Right lobe of liver (tissue), 6 donors: ENCODE measurements around the gene DYNLRB1. TPM values are rescaled to one million over a fixed set of nuclear protein-coding genes. Genes with fewer than 3 reads are reported as not detected.
A peak's percentile ranks its signal among the peaks of the same experiment; 100 is the strongest.

Experiments used
- ATAC-seq, 4 donors: fragments of 200-7000 bp; cut with Tn5 transposase; one replicate each; pipeline ENCODE4 v1.9.1; 2020; ENCODE audit warnings: mild to moderate bottlenecking in 4 of 4, moderate library complexity in 4 of 4
- DNase-seq, 3 donors: peaks; one replicate each; pipeline ENCODE4 v3.0.0-alpha.2; 2020
- H3K27ac ChIP-seq, 3 donors: fragments of 200-600 bp; one replicate each; pipeline ENCODE4 v1.8.0; 2022
- H3K27me3 ChIP-seq, 2 donors: fragments of 200-600 bp; one replicate each; pipeline ENCODE4 v1.8.0; 2022
- H3K36me3 ChIP-seq, 4 donors: fragments of 200-600 bp; sonication (generic) in 1 of 4; one replicate each; pipeline versions ENCODE4 v1.5.1 to v1.8.0; 2017 to 2022; ENCODE audit warnings: control low read depth in 1 of 4
- H3K4me1 ChIP-seq, 4 donors: fragments of 200-600 bp; sonication (generic) in 1 of 4; one replicate each; pipeline versions ENCODE4 v1.5.1 to v1.8.0; 2017 to 2022; ENCODE audit warnings: control low read depth in 1 of 4
- H3K4me3 ChIP-seq, 3 donors: fragments of 200-600 bp; one replicate each; pipeline ENCODE4 v1.8.0; 2022
- H3K9me3 ChIP-seq, 4 donors: fragments of 200-600 bp; sonication (generic) in 1 of 4; one replicate each; pipeline versions ENCODE4 v1.5.1 to v1.8.0; 2017 to 2022; ENCODE audit warnings: control low read depth in 1 of 4
- POLR2A ChIP-seq: fragments of 450-650 bp; IDR thresholded peaks from one replicate; pipeline ENCODE4 v1.6.1; 2017; ENCODE audit warnings: antibody characterized with exemption, mild to moderate bottlenecking
- WGBS: methylation state at CpG from one replicate; pipeline ENCODE4 v1.1.6; 2018; ENCODE audit warnings: low coverage, low lambda C conversion rate; ENCODE audit not compliant: insufficient coverage; ENCODE audit errors: missing lambda C conversion rate; 5-methylcytosine and 5-hydroxymethylcytosine counted together
- intact Hi-C, 2 donors: fragments of 100-400 bp; cut with DNase I; formaldehyde crosslinking; loops; one replicate each; pipeline versions ENCODE4 v1.11.2 to v1.14.1; 2022
- total RNA-seq, 6 experiments: library from RNA; depleted of rRNA in 2 of 6; stranded (reverse); fragments of >200 nt in 2 of 6; fragmentation: NEBNext Ultra II Directional in 3 of 6; extraction: Animal tissue kit (Norgen Biotek cat#: 25700) in 3 of 6; gene quantifications; one replicate each; pipeline versions ENCODE4 v1.1.0 to v1.2.4, GENCODE V29; 2016 to 2023
- TF ChIP-seq, protein P1 (sequence below), 4 donors: fragments of 200-600 bp in 3 of 4; fragments of 450-650 bp in 1 of 4; IDR thresholded peaks; one replicate each; pipeline versions ENCODE4 v1.5.1 to v1.8.0; 2016 to 2022; ENCODE audit warnings: antibody characterized with exemption in 4 of 4, mild to moderate bottlenecking in 2 of 4
- donor health status: DM: no; HTN: yes; CAD: no.
- donor health status: DM: no; HTN: no; CAD: no.
- donor health status: DM: no; HTN: no; CAD: no.
- donor health status: DM: no; HTN: yes; CAD: no.
- donor health status: DM: no; HTN: yes; CAD: no.

The DYNLRB1 gene
- total RNA-seq, 6 experiments from 2014 or later = 34.8 to 84.3 (median 42.7) TPM

DNA sequence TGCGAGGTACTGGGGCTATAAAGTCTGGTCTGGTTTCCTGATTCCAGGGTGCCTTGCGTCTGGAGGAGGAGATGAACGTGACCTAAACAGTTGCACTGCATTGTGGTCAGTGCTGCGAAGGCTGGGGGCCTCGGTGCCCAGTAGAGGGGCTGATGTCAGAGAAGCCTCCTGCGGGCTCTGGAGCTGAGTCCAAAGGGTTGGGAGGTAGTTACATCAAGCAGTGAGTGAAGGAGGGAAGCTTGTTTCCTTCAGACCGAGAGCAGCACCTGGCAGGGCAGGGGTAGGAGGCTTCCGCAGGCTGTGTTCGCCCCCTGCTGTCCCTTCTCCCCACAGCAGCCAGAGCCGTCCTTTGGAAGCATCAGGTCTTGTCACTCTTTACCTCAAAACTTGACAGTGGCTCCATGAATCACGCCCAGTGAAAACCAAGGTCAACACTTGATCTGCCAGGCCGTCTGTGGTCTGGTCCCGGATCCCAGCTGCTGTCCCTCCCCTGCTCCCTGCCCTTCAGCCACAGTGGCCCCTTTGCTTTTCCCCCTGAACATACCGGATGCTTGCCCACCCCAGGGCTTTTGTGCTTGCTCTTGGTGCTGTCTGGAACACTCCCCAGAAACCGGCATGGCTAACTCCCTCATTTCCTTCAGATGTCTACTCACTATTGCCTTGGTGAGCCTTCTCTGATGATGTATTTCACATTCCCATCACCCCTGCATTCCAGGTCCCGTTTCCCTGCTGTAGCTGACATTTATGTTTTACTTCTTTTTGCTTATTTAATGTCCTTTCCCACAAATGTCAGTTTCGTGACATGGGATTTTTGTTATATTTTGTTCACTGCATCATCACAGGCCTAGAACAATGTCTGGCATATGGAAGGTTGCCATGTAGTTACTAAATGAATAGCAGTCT lies 7.0 kb downstream of the DYNLRB1 start:
- DNase-seq = no peak
- Histone ChIP-seq H3K4me1 (peaks cover 0 to 15% (median 6%) of the 10 kb centered on the region in 4 donors), H3K27ac (no peak overlapping the region), H3K36me3 (peaks cover 0 to 19% (median 8%) of the 10 kb centered on the region in 4 donors), H3K4me3 (no peak overlapping the region), H3K27me3 (no peaks in the 10 kb centered on the region), H3K9me3 (no peaks in the 10 kb centered on the region)
- 45% methylated on average over 6 of the region's 17 CpGs for WGBS
- peak; percentile 17 to 69 (median 55) for ATAC-seq
- TF ChIP-seq, protein P1, sequence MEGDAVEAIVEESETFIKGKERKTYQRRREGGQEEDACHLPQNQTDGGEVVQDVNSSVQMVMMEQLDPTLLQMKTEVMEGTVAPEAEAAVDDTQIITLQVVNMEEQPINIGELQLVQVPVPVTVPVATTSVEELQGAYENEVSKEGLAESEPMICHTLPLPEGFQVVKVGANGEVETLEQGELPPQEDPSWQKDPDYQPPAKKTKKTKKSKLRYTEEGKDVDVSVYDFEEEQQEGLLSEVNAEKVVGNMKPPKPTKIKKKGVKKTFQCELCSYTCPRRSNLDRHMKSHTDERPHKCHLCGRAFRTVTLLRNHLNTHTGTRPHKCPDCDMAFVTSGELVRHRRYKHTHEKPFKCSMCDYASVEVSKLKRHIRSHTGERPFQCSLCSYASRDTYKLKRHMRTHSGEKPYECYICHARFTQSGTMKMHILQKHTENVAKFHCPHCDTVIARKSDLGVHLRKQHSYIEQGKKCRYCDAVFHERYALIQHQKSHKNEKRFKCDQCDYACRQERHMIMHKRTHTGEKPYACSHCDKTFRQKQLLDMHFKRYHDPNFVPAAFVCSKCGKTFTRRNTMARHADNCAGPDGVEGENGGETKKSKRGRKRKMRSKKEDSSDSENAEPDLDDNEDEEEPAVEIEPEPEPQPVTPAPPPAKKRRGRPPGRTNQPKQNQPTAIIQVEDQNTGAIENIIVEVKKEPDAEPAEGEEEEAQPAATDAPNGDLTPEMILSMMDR (IDR thresholded peaks at IDR 0.05) = peak; percentile 38 to 56 (median 42)
- TF ChIP-seq POLR2A = no peak
- intact Hi-C loops = no loop called here

GRCh38 chr20:34524426-34524825 lies 8.2 kb downstream of the DYNLRB1 start:
- ATAC-seq = no peak
- H3K9me3 ChIP-seq = no peaks in the 10 kb centered on the region
- peaks cover 0 to 23% (median 10%) of the 10 kb centered on the region in 4 donors for H3K36me3 ChIP-seq
- no peak overlapping the region for H3K4me3 ChIP-seq
- no peak overlapping the region for H3K27ac ChIP-seq
- intact Hi-C loops = no loop called here
- no peak for TF ChIP-seq POLR2A
- TF ChIP-seq, protein P1 (IDR thresholded peaks at IDR 0.05) = no peak
- peaks cover 0 to 15% (median 6%) of the 10 kb centered on the region in 4 donors for H3K4me1 ChIP-seq
- DNase-seq = no peak
- no peaks in the 10 kb centered on the region for H3K27me3 ChIP-seq
- WGBS = 94% methylated on average over 8 of the region's 11 CpGs

- peaks cover 0 to 29% (median 13%) of the 10 kb centered on the region in 4 donors for H3K36me3 ChIP-seq
Observed at GRCh38 chr20:34525342-34525708, 9.1 kb downstream of the DYNLRB1 start.

GRCh38 chr20:34525709-34526416 lies 9.6 kb downstream of the DYNLRB1 start:
- peaks cover 0 to 33% (median 13%) of the 10 kb centered on the region in 4 donors for H3K36me3 ChIP-seq
- peak overlapping the region; percentile 13 to 36 (median 34) for H3K27ac ChIP-seq
- 19% methylated on average over 5 of the region's 14 CpGs for WGBS
- intact Hi-C loops = no loop called here
- TF ChIP-seq, protein P1 (IDR thresholded peaks at IDR 0.05) = no peak
- no peak for TF ChIP-seq POLR2A
- H3K9me3 ChIP-seq = no peaks in the 10 kb centered on the region
- H3K4me1 ChIP-seq = peaks cover 0 to 15% (median 6%) of the 10 kb centered on the region in 4 donors
- ATAC-seq (peak; percentile 74 to 87 (median 82)), DNase-seq (peak in 1 of 3 donors; percentile 85)
- no peaks in the 10 kb centered on the region for H3K27me3 ChIP-seq
- no peak overlapping the region for H3K4me3 ChIP-seq

More at GRCh38 chr20:34525342-34525708, 9.1 kb downstream of the DYNLRB1 start:
- ATAC-seq = no peak
- intact Hi-C loops = no loop called here
- WGBS = 100% methylated on average over 4 of the region's 7 CpGs
- H3K27me3 ChIP-seq = no peaks in the 10 kb centered on the region
- no peak for TF ChIP-seq POLR2A
- TF ChIP-seq, protein P1 (IDR thresholded peaks at IDR 0.05) = no peak
- no peak overlapping the region for H3K4me3 ChIP-seq
- H3K4me1 ChIP-seq = peaks cover 0 to 15% (median 6%) of the 10 kb centered on the region in 4 donors
- no peak for DNase-seq
- no peaks in the 10 kb centered on the region for H3K9me3 ChIP-seq
- peak overlapping the region; percentile 13 to 36 (median 34) for H3K27ac ChIP-seq
